H1 (cell line): ENCODE results near the gene WNT5A. TPM values are rescaled to one million over a fixed set of nuclear protein-coding genes. Genes with fewer than 3 reads are reported as not detected.

Experiments
- CTBP2 ChIP-seq: IDR thresholded peaks from 2 replicates; pipeline ENCODE4 v1.7.0; 2011; ENCODE audit warnings: borderline replicate concordance, mild to moderate bottlenecking, moderate library complexity, mixed read lengths, low read length; ENCODE audit not compliant: insufficient read depth, insufficient read length
- EGR1 ChIP-seq: IDR thresholded peaks from 2 replicates; pipeline ENCODE4 v1.6.1; 2011; ENCODE audit warnings: low read depth, low read length, borderline replicate concordance
- FOSL1 ChIP-seq: IDR thresholded peaks from 2 replicates; pipeline ENCODE4 v1.6.1; 2011; ENCODE audit warnings: mild to moderate bottlenecking, low read depth, low read length, moderate library complexity; ENCODE audit not compliant: insufficient read depth
- GABPA ChIP-seq: IDR thresholded peaks from 2 replicates; pipeline ENCODE4 v1.6.1; 2011; ENCODE audit warnings: mild to moderate bottlenecking, low read length, moderate library complexity, borderline replicate concordance; ENCODE audit not compliant: insufficient read depth
- HDAC2 ChIP-seq, 2 experiments: fragments of 300-600 bp in 1 of 2; sonication (generic) in 1 of 2; IDR thresholded peaks; 2 replicates each; pipeline ENCODE4 v1.6.1; 2011 to 2012; ENCODE audit warnings: low read depth in 2 of 2, low read length in 2 of 2, mild to moderate bottlenecking in 2 of 2, moderate library complexity in 2 of 2, borderline replicate concordance in 1 of 2, inconsistent platforms in 1 of 2
- HDAC6 ChIP-seq: IDR thresholded peaks from one replicate; pipeline ENCODE4 v1.7.1; 2012; ENCODE audit warnings: low read depth, mild to moderate bottlenecking, inconsistent platforms, low read length, moderate library complexity
- KDM4A ChIP-seq: IDR thresholded peaks from one replicate; pipeline ENCODE4 v1.7.1; 2012; ENCODE audit warnings: low read depth, mild to moderate bottlenecking, moderate library complexity, low read length, inconsistent platforms; ENCODE audit not compliant: severe bottlenecking
- NANOG ChIP-seq: IDR thresholded peaks from 2 replicates; pipeline ENCODE4 v1.6.1; 2011; ENCODE audit warnings: low read length, low read depth, mild to moderate bottlenecking, inconsistent platforms; ENCODE audit not compliant: insufficient read depth, poor library complexity, severe bottlenecking
- PHF8 ChIP-seq: fragments of 200-600 bp; sonication (generic); conservative IDR thresholded peaks from 2 replicates; pipeline ENCODE4 v1.7.1; 2012; ENCODE audit warnings: low read depth, mild to moderate bottlenecking, inconsistent platforms, low read length, moderate library complexity
- RBBP5 ChIP-seq: IDR thresholded peaks from 2 replicates; pipeline ENCODE4 v1.7.1; 2012; ENCODE audit warnings: low read depth, mild to moderate bottlenecking, inconsistent platforms, low read length, moderate library complexity, borderline replicate concordance
- SP4 ChIP-seq: IDR thresholded peaks from 2 replicates; pipeline ENCODE4 v1.6.1; 2012; ENCODE audit warnings: low read length, inconsistent platforms
- SUZ12 ChIP-seq: fragments of 200-600 bp; sonication (generic); IDR thresholded peaks from 2 replicates; pipeline ENCODE4 v1.6.1; 2012; ENCODE audit warnings: mild to moderate bottlenecking, inconsistent platforms, low read length, moderate library complexity, mixed read lengths
- TBP ChIP-seq: IDR thresholded peaks from 2 replicates; pipeline ENCODE4 v1.6.1; 2011; ENCODE audit warnings: low read depth, low read length, improper control_type of control experiment
- YY1 ChIP-seq: IDR thresholded peaks from 2 replicates; pipeline ENCODE4 v1.6.1; 2011; ENCODE audit warnings: low read depth, mild to moderate bottlenecking, low read length
- polyA plus RNA-seq, 7 experiments: library from polyadenylated mRNA; depleted of rRNA in 3 of 7; stranded (reverse) in 5 of 7; unstranded in 2 of 7; fragments of >200 nt in 5 of 7; fragments of 200-250 nt in 2 of 7; gene quantifications; 1 replicate in 5 of 7; 2 replicates in 1 of 7; 4 replicates in 1 of 7; pipeline versions ENCODE4 v1.2.1 to v1.2.3, GENCODE V29; 2011 to 2013; ENCODE audit warnings: missing spikeins in 2 of 7, mixed read lengths in 2 of 7
- total RNA-seq: library from RNA; stranded (reverse); fragmentation: NEBNext Ultra II Directional; extraction: Animal tissue kit (Norgen Biotek cat#: 25700); gene quantifications from 2 replicates; pipeline ENCODE4 v1.2.1, GENCODE V29; 2021

Gene WNT5A
- total and polyA plus RNA-seq, 2 of the 8 experiments (the other 6 are each of a cell fraction or from before 2014, with no cell fraction given) = 3.9 to 5.6 TPM

GRCh38 chr3:55487381-55488241, 505 bp upstream of the WNT5A start (continued):
- no peak; the same call in 1 of the 2 replicates for TF ChIP-seq RBBP5
- TF ChIP-seq GABPA = no peak
- TF ChIP-seq HDAC2 (IDR thresholded peaks at IDR 0.05; ENCODE audit: borderline replicate concordance in 1 of 2, low read depth in 2 of 2, low read length in 2 of 2) = no peak
- TF ChIP-seq PHF8 = no peak
- TF ChIP-seq FOSL1 = no peak
- no peak for TF ChIP-seq NANOG
- peak; percentile 23; the same call in 1 of the 2 replicates for TF ChIP-seq TBP
- TF ChIP-seq SP4 = no peak
- TF ChIP-seq EGR1 = no peak
- TF ChIP-seq KDM4A = peak; percentile 38
- no peak for TF ChIP-seq HDAC6
- no peak for TF ChIP-seq CTBP2
- TF ChIP-seq SUZ12 = peak; percentile 76
- TF ChIP-seq YY1 = 0 out of 2 replicates have a peak, but pooled peaks have one; percentile 11
